Hematopoietic multipotent progenitor cell (in vitro differentiated cells): ENCODE measurements around the gene MFNG. TPM values are rescaled to one million over a fixed set of nuclear protein-coding genes. Genes with fewer than 3 reads are reported as not detected.
A peak's percentile ranks its signal among the peaks of the same experiment; 100 is the strongest.

Source experiments
- DNase-seq, 3 donors: peaks; one replicate each; pipeline ENCODE4 v3.0.0-alpha.2; 2011 to 2015; ENCODE audit warnings: low read depth in 2 of 3, low spot score in 2 of 3
- total RNA-seq: library from RNA; depleted of rRNA; stranded (reverse); fragments of >200 nt; gene quantifications from one replicate; pipeline ENCODE4 v1.2.3, GENCODE V29; 2012

Gene MFNG
- total RNA-seq, 1 donor: 176 TPM

DNA sequence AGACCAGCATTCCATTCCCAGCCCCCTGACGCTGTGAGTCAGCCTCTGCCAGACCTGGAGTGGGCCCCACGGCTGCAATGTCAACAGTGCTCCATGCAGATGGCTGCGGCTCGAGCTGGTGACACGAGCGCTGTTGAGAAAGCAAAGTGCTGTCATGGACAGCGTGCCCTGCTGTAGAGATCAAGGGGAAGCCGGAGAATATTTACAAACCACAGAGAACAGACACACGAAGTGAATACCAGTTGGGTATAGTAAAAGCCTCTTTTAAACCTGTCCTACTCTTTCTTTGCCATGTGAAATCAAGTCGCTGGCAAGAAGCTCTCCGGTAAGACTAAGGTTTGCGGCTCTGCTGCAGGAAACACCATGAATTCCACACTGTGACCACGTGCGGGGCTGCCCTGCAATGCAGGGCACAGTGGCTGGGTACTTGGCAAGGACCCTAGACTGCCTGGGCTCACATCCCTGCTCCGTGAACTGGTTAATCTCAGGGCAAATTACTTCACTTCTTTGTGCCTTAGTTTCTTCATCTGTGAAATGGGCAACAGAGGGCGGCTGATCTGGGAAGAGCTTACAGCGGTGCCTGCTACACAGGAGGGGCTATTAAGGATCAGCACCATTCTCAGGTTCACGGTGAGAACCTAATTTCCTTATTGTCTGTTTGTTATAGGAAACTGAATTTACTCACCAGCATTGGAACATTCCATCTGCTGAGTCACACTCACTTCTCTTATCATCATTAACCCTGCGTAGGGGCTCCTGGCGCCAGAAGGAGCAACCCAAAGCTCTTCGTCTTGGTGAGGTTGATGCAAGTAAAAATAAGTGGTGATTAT is 31.1 kb downstream of the MFNG start:
- DNase-seq: peak in 1 of 3 donors; percentile 47

DNA sequence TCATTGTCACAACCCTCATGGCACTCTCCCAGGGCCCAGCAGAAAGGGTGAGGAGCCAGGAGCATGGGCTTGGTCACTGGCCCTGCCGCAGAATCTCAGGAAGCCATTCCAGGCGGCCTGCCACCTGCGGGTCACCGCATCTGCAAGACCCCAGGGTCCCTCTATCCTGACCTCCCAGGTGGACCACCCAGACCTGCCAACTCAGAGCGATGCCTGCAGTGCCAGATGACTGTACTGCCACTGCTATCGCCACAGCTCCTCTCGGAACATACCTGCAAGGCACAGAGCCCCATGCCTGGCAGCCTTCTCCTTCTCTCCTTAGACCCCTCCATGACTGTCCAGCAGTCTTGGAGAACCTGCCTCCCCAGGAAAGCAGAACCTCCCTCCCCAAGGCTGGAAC is 32.5 kb downstream of the MFNG start:
- DNase-seq: no peak

DNA sequence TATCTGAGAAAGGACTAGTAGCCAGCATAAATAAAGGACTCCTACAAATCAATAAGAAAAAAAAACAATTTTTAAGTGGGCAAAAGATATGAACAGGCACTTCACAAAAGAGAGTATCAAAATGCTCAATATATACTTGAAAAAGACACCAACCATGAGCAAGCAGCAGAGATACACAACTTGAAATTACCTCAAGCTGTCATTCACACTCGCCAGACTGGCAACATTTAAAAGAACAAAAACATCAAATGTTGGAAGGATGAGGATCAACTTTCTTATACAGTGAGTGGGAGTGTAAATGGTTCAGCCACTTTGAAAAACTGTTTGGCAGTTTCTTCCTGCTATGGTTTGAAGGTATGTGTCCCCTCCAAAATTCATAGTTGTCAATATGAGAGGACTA is 35.0 kb downstream of the MFNG start:
- DNase-seq: no peak

DNA sequence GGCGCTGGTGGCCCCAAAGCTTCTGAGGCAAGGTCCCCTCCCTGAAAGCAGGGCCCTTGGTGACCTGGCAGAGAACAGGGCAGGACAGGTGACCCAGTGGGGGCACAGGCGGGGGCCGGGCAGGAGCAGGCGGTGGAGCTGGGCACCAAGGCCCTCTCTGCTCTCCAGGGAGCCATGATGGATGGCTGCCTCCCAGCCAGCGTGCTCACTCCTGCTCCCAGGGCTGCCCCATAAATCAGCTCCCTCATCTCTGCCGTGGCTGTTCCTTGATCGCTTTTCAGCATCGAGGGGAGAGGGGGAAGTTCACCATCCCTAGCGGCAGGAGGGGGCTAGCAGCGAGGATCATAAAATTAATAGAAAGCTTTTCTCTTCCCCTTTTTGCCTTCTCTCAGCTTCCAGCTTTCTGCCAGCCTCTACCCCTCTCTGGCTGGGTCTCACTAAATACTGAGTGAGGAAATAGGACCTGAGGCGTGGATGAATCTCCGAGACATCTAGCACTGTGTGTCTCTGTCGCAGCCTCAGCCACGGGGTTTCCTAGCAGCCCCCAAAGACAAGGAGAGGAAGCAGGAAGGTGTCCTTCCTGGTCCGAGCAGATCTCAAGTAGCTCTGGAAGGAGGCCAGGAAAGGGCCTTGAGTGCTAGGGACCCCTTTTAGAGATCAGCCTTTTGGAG is 36.7 kb downstream of the MFNG start:
- peak in 2 of 3 donors; percentile 29 to 49 for DNase-seq

DNA sequence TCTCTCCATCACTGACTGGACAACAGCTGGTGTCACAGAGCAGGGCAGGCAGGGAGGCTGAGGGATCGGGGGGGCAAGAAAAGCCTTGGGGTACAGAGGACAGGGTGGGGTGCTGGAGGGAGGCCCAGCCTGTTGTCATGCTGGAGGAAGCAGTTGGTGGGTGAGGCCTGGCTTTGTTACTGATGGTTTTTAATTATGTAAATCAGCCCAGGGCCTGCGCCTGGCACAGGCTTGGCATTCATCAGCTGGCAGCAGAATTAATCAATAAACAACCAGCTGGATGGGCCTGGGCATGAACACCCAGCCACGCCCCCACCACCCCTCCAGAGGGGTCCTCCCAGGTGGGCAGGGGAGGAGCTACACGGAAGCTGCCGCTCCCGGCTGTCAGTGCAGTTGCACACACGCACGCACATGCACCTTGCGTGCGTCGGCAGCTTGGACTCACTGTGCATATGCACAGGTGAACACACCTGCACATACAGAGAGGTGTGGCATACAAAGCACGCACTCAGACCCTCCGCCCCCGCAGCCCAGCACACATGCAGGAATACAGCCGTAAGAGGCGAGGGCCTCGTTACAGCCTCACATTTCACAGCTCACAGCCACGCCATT is 37.6 kb downstream of the MFNG start:
- DNase-seq: no peak

DNA sequence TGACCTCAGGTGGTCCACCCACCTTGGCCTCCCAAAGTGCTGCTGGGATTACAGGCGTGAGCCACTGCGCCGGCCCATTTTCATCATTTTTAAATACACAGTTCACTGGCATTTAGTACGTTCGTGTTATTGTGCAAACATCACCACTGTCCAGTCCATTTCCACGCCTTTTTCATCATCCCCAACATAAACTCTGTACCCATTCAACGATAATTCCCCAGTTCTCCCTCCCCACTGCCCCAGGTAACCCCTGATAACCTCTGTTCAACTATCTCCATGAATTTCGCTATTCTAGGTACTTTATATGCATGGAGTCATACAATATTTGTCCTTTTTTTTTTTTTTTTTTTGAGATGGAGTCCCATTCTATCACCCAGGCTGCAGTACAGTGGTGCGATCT is 40.7 kb downstream of the MFNG start:
- no peak for DNase-seq

DNA sequence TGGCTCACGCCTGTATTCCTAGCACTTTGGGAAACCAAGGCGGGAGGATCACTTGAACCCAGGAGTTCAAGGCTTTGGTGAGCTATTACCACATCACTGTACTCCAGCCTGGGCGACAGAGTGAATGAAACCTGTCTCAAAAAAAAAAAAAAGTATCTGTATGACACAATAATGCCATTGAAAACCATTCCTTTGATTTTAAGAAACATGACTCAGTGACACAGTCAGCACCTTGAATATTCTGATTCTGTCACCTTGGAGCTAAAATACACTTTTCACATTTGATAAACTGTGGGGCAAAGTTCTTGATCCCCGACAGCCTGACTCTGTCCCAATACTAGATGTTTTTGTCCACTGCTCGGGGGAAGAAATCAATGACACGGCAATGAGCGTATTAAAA is 42.2 kb downstream of the MFNG start:
- no peak for DNase-seq

DNA sequence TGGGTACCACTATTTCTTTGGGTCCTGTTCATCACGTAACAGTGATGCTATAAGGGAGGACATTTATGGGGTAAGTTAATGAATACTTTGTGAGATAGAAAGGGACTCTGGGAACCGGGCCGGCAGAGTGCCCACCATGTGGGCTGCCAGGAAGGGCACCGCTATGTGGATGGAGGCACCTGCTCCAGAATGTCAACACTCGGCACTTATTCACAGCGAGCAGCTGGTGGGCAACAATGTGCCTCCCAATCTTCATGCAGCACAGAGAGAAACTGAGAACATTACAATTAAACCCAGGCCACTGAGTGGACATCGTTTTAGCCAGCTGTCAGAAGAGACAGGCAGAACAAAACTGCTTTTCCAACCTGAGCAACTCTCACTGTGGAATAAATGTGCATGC is 43.1 kb downstream of the MFNG start:
- no peak for DNase-seq

DNA sequence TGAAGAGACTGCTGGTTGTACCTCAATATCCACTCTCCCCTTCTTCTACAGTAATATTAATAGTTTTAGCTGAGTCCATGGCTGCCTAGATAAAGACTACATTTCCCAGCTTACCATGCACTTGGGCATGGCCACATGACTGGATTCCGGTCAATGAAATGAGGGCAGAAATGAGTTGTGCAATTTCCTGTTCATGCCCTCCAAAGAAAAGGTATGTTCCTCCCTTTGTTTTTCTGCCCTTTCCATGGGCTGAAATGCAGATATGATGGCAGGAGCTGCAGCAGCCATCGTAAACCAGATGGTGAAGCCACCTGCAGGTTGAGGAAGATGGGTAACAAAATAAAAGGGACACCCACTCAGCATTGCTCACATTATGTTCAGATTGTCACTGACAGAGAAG is 43.6 kb downstream of the MFNG start:
- DNase-seq: no peak

DNA sequence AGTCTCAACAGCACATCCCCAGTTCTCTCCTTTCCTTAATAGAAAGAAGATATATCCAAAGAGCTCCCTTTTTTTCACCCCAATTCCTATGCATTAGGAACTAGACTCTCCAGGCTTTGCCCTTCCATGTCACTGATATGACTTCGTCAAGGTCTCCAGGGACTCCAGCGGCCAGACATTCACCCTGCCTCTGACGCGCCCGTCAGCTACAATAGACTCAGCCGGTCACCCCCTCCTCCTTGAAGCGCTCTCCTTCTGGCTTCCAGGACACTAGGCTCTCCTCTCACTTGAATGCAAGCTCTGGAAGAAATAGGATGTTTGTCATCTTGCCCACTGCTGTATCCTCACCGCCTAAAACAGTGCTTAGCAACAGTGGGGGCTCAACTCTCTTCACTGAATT is 44.0 kb downstream of the MFNG start:
- DNase-seq: no peak

DNA sequence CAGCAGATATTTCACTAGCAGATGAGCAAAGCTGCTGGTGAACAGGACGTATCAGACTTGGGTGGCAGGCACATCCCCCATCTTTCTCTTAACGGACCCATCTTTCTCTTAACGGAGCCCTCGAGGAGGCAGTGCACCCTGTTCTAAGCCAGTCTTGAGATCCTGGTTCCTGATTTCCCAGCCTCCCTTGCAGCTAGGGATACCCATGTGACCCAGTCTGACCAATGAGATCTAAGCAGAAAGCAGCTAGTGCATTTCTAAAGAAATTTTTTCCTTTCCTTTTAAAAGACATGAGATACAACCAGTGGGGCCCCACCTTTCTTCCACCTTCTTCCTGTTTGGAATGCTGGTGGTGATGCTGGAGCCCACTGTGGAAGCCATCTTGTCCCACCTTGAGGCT is 45.3 kb downstream of the MFNG start:
- no peak for DNase-seq

DNA sequence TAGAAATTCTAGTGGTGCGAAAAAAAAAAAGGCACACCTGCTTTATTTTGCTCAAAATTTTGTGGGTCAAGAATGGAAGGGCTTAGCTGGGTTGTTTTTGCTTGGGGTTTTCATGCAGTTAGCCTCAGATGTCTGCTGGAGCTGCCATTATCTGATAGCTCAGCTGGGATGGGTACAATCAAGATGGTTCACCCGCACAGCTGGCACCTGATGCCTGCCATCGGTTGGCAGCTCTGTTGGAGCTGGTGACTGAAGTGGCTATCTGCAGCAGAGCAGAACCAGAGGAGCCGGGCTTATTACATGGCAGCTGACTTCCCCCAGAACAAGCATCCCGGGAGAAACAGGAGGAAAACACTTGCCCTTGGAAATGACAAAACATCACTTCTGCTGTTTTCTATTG is 46.8 kb downstream of the MFNG start:
- no peak for DNase-seq

DNA sequence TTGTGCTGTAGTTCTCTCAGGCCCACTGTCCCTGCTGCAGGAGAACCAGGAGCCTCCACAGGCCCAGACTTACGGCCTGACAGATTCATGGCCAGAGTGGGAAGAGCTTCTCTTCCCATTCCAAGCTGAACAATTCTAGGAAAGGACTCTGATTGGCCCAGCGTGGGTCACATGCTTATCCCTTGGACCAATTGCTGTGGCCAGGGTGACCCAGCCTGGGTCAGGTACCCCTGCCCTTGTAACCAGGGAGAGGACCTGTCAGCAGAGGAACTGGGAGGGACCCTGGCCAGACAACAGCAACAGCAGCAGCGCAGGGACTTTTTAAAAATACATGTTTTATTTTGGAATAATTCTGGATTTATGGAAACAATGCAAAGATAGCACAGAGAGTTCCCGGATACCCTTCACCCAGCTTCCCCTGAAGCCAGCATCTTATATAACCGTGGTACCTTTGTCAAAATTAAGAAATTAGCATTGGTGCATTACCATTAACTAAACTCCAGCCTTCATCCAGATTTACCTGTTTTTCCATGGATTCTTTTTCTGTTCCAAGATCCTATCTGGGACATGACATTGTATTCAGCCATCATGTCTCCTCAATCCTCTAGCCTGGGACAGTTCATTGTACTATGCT is 50.1 kb downstream of the MFNG start:
- DNase-seq: no peak

DNA sequence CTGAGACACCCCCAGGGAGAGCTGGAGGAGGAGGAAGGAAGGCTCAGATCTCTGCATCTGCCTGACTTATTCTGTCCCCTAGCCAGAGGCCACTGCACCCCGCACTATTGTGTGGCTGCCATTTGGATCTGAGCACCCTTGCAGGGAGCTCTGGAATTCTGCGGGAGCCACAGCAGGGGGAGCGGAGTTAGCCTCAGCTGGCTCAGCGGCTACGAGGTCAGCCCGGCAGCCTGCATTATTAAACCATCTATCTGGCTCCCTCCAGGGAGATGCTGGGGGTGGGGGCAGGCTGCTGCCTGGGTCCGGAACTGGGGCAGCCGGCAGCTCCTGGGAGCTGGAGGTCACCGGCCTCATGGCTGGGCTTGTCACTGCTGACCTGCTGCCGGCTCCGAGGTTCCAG is 52.4 kb downstream of the MFNG start:
- DNase-seq: no peak

DNA sequence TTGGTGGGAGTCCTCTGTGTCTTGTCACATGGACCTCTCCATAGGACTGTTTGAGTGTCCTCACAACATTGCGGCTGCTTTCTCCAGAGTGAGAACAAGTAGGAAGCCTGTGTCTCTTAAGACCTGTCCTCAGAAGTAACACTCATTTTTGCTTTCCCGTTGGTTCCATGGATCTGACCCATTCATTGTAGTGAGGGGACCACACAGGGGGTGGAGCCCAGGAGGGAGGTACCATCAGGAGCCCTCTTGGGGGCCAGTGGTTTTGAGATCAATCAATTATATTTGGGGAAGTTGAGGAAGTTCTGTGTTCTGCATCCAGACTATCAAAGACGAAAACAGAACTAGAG is 53.5 kb downstream of the MFNG start:
- DNase-seq: no peak

DNA sequence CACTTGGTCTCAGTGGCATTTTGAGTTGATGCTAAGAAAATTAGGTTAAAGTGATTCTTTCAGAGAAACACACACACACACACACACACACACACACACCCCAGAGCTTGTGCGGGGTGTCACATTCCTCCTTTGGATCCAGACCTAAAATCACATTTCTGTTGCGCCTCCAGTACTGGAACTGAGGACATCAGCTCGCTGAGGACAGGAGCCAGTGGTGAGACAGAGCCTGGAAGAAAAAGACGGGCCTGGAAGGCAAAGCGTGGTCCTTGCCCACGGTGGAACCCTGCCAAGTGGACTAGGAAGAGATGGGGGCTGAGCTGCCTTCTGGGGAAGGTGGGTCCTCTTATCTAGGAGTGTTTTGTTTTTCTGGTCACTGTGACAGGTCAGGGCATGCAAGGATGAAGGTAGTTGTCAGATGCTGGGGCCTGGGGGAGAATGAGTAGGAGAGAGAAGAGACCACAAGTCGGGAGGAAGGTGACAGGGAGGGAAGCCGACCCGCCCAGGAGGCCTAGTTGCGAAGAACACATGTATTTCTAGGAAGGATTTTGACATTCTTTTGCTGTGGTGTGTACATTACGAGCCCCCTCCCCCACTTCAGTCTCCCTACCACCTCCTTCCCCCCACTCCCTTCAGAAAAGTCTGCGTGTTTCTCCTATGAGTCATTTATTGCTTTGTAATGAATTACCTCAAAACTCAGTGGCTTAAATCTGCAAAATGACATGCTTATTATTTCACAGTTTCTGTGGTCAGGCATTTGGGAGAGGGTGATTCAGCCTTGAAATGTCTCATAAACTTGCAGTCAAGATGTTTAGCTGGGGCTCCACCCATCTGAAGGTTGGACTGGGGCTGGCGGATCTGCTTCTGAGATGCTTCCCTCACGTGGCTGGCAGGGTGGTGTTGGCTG is 54.1 kb downstream of the MFNG start:
- DNase-seq: no peak

DNA sequence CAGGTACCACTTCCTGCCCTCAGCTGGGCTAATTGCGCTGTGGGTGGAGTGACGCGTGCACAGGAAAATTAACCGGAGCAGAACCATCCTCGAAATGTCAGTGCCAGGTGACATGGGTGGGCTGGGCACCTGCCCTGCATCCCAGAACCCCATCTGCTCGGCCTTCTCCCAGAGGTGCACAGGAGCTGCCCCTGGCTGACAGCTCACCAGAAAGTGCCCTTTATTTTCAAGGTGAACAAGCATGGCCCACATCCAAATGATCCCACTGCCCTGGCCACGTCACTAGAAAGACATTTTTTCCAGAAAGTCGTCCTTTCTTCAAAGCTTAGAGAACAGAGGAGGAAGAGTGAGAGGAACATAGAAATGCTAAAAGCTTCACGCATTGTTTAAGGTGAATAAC is 54.8 kb downstream of the MFNG start:
- no peak for DNase-seq

DNA sequence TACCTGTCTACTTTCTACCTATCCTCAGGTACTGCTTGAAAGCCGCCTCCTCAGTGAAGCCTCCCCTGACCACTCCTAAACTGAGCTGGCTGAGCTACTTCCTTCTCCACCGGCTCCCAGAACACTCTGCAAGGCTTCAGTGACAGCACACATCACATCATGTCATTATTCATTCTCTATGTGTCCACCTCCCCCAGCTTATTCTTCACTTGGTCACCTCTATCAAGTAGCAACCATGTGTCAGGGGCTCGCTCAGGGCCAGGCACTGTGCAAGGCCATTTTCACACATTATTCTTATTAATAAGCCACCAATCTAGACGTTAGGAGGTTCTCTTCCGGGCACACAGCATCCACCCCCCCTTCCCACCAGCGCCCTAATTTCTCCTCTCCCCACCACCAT is 55.2 kb downstream of the MFNG start:
- no peak for DNase-seq

DNA sequence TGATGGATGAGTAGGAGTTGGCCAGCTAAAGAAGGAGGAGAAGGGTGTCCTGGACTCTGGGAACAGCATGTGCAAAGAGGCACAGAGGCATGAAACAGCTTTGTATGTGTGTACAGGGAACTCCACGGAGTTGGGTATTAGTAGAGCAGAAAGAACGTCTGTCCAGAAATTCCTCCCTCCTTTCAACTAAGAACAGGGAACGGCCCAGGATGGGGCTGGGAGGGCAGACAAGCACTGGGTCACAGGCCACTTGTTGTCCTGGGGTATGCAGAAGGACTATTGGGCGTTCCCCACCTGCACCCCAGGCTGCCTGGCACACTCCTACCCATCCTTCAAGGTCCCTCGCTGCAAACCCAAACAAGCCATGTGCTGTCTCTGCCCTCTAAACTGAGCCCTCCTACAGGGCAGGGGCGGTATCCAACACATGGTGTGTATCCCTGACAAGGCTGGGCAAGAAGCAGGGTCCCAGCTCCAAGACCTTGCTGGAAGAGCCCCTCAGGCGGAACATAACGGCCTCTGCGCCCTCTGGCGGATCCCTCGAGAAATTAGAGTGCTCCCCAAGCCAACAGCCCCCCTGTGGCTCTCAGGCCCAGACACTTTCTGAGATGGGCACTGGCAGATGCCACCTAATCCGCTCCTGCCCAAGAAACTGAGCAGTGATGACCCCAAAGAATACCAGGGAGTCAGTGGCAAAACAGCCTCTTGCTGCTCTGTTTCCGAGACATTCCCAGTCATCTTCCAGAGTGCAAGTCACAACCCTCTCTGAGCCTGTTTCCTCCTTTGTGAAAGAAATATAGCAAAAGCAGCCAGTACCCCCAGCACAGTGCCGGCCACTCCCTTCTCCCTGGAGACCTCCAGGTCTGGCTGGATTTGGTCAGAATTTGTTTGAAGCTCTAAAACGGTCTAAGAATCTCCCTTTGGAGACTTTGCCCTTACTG is 57.3 kb downstream of the MFNG start:
- peak; percentile 36 to 79 (median 65) for DNase-seq
